ENCODE measurements around the gene IL17RB. TPM values are rescaled to one million over a fixed set of nuclear protein-coding genes. Genes with fewer than 3 reads are reported as not detected.

The IL17RB gene
- total RNA-seq, 2 experiments from 2014 or later = 0.57 TPM; not detected in 1

GRCh38 chr3:53803816-53804695 is 42.3 kb upstream of the IL17RB start:
- H4K20me1 ChIP-seq (ENCODE audit: insufficient read depth, low read length) = no peaks in the 10 kb centered on the region
- CTCF ChIA-PET (ENCODE audit: unreplicated experiment) = no interaction called here
- no peak overlapping the region for H3K27ac ChIP-seq (ENCODE audit: low read depth, low read length, poor library complexity, severe bottlenecking)
- no peaks in the 10 kb centered on the region for H3K9me2 ChIP-seq (ENCODE audit: insufficient read depth, low read length)
- no peak overlapping the region for H2AFZ ChIP-seq (ENCODE audit: low read length)
- H3K4me3 ChIP-seq (ENCODE audit: low read depth, low read length, poor library complexity, severe bottlenecking) = no peak overlapping the region
- H3K4me2 ChIP-seq (ENCODE audit: low read length) = no peak overlapping the region
- no peaks in the 10 kb centered on the region for H3K36me3 ChIP-seq (ENCODE audit: insufficient read depth, low read length)
- no peaks in the 10 kb centered on the region for H3K4me1 ChIP-seq (ENCODE audit: insufficient read depth, low read length, poor library complexity, severe bottlenecking)
- intact Hi-C loops (cut with micrococcal nuclease; ENCODE audit: unreplicated experiment) = no loop called here
- H3K79me2 ChIP-seq (ENCODE audit: insufficient read depth, low read depth, low read length) = no peaks in the 10 kb centered on the region
- no peak for DNase-seq (ENCODE audit: low spot score)
- H3K9me3 ChIP-seq (ENCODE audit: low read length) = no peaks in the 10 kb centered on the region
- POLR2A ChIA-PET = no interaction called here
- BruUV-seq (replicated peaks) = no TSS peak
- no peak for TF ChIP-seq EZH2phosphoT487 (IDR thresholded peaks at IDR 0.05; ENCODE audit: borderline replicate concordance, low read depth, low read length)

GRCh38 chr3:53804697-53805462 is 41.5 kb upstream of the IL17RB start:
- ChIA-PET CTCF (ENCODE audit: unreplicated experiment) (no interaction called here), POLR2A (interaction anchor here (0.6 kb wide), 1 partner anchor 18 kb away, joined by 3 read pairs; no protein-coding TSS in a partner anchor)
- intact Hi-C loops (cut with micrococcal nuclease; ENCODE audit: unreplicated experiment) = no loop called here
- Histone ChIP-seq H4K20me1 (ENCODE audit: insufficient read depth, low read length) (no peaks in the 10 kb centered on the region), H3K4me1 (ENCODE audit: insufficient read depth, low read length, poor library complexity, severe bottlenecking) (no peaks in the 10 kb centered on the region), H3K4me3 (ENCODE audit: low read depth, low read length, poor library complexity, severe bottlenecking) (no peak overlapping the region), H3K36me3 (ENCODE audit: insufficient read depth, low read length) (no peaks in the 10 kb centered on the region), H3K9me2 (ENCODE audit: insufficient read depth, low read length) (no peaks in the 10 kb centered on the region), H3K27ac (ENCODE audit: low read depth, low read length, poor library complexity, severe bottlenecking) (no peak overlapping the region), H3K79me2 (ENCODE audit: insufficient read depth, low read depth, low read length) (no peaks in the 10 kb centered on the region), H3K9me3 (ENCODE audit: low read length) (no peaks in the 10 kb centered on the region), H2AFZ (ENCODE audit: low read length) (no peak overlapping the region), H3K4me2 (ENCODE audit: low read length) (no peak overlapping the region)
- DNase-seq (ENCODE audit: low spot score) = peak; percentile 15
- BruUV-seq (replicated peaks) = no TSS peak
- TF ChIP-seq EZH2phosphoT487 (IDR thresholded peaks at IDR 0.05; ENCODE audit: borderline replicate concordance, low read depth, low read length) = no peak
- TF ChIP-seq CTCF (conservative IDR thresholded peaks at IDR 0.05; ENCODE audit: low read length) = no peak

DNA sequence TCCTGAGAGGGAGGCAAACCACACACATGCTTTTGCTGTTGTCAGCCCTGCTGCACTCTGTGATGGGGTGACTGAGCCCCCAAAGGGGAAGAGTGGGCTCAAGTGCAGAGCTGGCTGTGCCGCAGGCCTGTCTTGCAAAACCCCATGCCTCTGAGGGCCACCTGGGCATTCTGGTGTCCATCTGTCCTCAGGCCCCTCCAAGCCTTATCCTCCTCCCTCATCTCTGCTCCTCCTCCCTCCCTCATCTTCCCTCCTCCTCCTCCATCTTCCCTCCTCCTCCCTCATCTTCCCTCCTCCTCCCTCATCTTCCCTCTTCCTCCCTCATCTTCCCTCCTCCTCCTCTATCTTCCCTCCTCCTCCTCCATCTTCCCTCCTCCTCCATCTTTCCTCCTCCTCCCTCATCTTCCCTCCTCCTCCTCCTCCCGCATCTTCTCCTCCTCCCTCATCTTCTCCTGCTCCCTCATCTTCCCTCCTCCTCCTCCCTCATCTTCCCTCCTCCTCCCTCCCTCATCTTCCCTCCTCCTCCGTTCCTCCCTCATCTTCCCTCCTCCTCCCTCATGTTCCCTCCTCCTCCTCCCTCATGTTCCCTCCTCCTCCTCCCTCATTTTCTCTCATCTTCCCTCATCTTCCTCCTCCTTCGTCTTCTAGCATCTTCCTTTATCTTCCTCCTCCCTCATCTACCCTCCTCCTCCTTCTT is 40.8 kb upstream of the IL17RB start:
- no TSS peak for BruUV-seq (replicated peaks)
- no peak for DNase-seq (ENCODE audit: low spot score)
- no peak overlapping the region for H3K4me3 ChIP-seq (ENCODE audit: low read depth, low read length, poor library complexity, severe bottlenecking)
- no peak overlapping the region for H3K4me2 ChIP-seq (ENCODE audit: low read length)
- intact Hi-C loops (cut with micrococcal nuclease; ENCODE audit: unreplicated experiment) = no loop called here
- no peaks in the 10 kb centered on the region for H3K9me2 ChIP-seq (ENCODE audit: insufficient read depth, low read length)
- ChIA-PET POLR2A (interaction anchor here (0.6 kb wide), 1 partner anchor 17 kb away, joined by 3 read pairs; no protein-coding TSS in a partner anchor), CTCF (ENCODE audit: unreplicated experiment) (no interaction called here)
- H2AFZ ChIP-seq (ENCODE audit: low read length) = no peak overlapping the region
- no peaks in the 10 kb centered on the region for H3K79me2 ChIP-seq (ENCODE audit: insufficient read depth, low read depth, low read length)
- H3K9me3 ChIP-seq (ENCODE audit: low read length) = no peaks in the 10 kb centered on the region
- H3K4me1 ChIP-seq (ENCODE audit: insufficient read depth, low read length, poor library complexity, severe bottlenecking) = no peaks in the 10 kb centered on the region
- no peaks in the 10 kb centered on the region for H3K36me3 ChIP-seq (ENCODE audit: insufficient read depth, low read length)
- no peaks in the 10 kb centered on the region for H4K20me1 ChIP-seq (ENCODE audit: insufficient read depth, low read length)
- no peak for TF ChIP-seq EZH2phosphoT487 (IDR thresholded peaks at IDR 0.05; ENCODE audit: borderline replicate concordance, low read depth, low read length)
- no peak for TF ChIP-seq CTCF (conservative IDR thresholded peaks at IDR 0.05; ENCODE audit: low read length)
- no peak overlapping the region for H3K27ac ChIP-seq (ENCODE audit: low read depth, low read length, poor library complexity, severe bottlenecking)

Measured in OCI-LY7 (cell line).